Measurements from ENCODE around the gene DLEC1.

Gene DLEC1

GRCh38 chr3:38016847-38017444, 22.1 kb upstream of the DLEC1 start:
- in situ Hi-C loops (cut with HindIII; ENCODE audit: low sequenced_read_pairs) = loop anchor here (5.0 kb wide), 1 partner anchor 50 kb away; no protein-coding TSS in a partner anchor

- in situ Hi-C loops (cut with HindIII; ENCODE audit: low sequenced_read_pairs) = loop anchor here (5.0 kb wide), 1 partner anchor 50 kb away; no protein-coding TSS in a partner anchor
Observed at GRCh38 chr3:38017445-38018295, 21.3 kb upstream of the DLEC1 start.

GRCh38 chr3:38018296-38019266, 20.4 kb upstream of the DLEC1 start:
- in situ Hi-C loops (cut with HindIII; ENCODE audit: low sequenced_read_pairs) = loop anchor here (5.0 kb wide), 1 partner anchor 51 kb away; no protein-coding TSS in a partner anchor

GRCh38 chr3:38019658-38020341, 19.2 kb upstream of the DLEC1 start:
- in situ Hi-C loops (cut with HindIII; ENCODE audit: low sequenced_read_pairs) = loop anchor here (5.0 kb wide), 1 partner anchor 52 kb away; no protein-coding TSS in a partner anchor

GRCh38 chr3:38020342-38020726, 18.7 kb upstream of the DLEC1 start:
- in situ Hi-C loops (cut with HindIII; ENCODE audit: low sequenced_read_pairs) = no loop called here

- in situ Hi-C loops (cut with HindIII; ENCODE audit: low sequenced_read_pairs) = no loop called here
Observed at GRCh38 chr3:38021196-38021595, 17.8 kb upstream of the DLEC1 start.

GRCh38 chr3:38022301-38022700, 16.7 kb upstream of the DLEC1 start:
- in situ Hi-C loops (cut with HindIII; ENCODE audit: low sequenced_read_pairs) = no loop called here

GRCh38 chr3:38022896-38023709, 15.9 kb upstream of the DLEC1 start:
- in situ Hi-C loops (cut with HindIII; ENCODE audit: low sequenced_read_pairs) = no loop called here

- in situ Hi-C loops (cut with HindIII; ENCODE audit: low sequenced_read_pairs) = no loop called here
Observed at GRCh38 chr3:38026856-38027255, 12.2 kb upstream of the DLEC1 start.

GRCh38 chr3:38027466-38028465, 11.2 kb upstream of the DLEC1 start:
- in situ Hi-C loops (cut with HindIII; ENCODE audit: low sequenced_read_pairs) = no loop called here

GRCh38 chr3:38028621-38029361, 10.2 kb upstream of the DLEC1 start:
- in situ Hi-C loops (cut with HindIII; ENCODE audit: low sequenced_read_pairs) = no loop called here

GRCh38 chr3:38029400-38030125, 9.4 kb upstream of the DLEC1 start, which contains the start of gene PLCD1:
Gene PLCD1 (minus strand): TSS chr3:38029642. CDS start chr3:38029539, 103 bp downstream.
- in situ Hi-C loops (cut with HindIII; ENCODE audit: low sequenced_read_pairs) = no loop called here

- in situ Hi-C loops (cut with HindIII; ENCODE audit: low sequenced_read_pairs) = no loop called here
Observed at GRCh38 chr3:38030126-38031021, 8.6 kb upstream of the DLEC1 start.

GRCh38 chr3:38031022-38031994, 7.7 kb upstream of the DLEC1 start:
- in situ Hi-C loops (cut with HindIII; ENCODE audit: low sequenced_read_pairs) = no loop called here
